HG02571 (cell line): Measurements from ENCODE around the gene KIF22.

Experiments used
- ATAC-seq: cut with Tn5 transposase; IDR thresholded peaks from one replicate; pipeline ENCODE4 v1.9.1; 2021; ENCODE audit warnings: mild to moderate bottlenecking, moderate library complexity; ENCODE audit not compliant: unreplicated experiment

KIF22 gene

GRCh38 chr16:29834079-29834478 is 43.5 kb downstream of the KIF22 start:
- ATAC-seq, result no peak

DNA sequence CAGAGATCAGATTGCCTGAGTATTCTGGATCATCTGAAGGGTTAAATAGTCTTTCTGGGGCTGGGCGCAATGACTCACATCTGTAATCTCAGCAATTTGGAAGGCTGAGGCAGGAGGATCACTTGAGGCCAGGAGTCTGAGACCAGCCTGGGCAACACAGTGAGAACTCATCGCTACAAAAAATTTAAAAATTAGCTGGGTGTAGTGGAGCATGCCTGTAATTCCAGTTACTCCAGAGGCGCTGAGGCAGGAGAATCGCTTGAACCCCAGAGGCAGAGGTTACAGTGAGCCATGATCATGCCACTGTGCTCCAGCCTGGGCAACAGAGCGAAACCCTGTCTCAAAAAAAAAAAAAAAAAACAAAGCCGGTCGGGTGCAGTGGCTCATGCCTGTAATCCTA is 45.4 kb downstream of the KIF22 start:
- ATAC-seq, result no peak

GRCh38 chr16:29836623-29837022 is 46.1 kb downstream of the KIF22 start:
- no peak for ATAC-seq

GRCh38 chr16:29837841-29838240 is 47.3 kb downstream of the KIF22 start:
- no peak for ATAC-seq

DNA sequence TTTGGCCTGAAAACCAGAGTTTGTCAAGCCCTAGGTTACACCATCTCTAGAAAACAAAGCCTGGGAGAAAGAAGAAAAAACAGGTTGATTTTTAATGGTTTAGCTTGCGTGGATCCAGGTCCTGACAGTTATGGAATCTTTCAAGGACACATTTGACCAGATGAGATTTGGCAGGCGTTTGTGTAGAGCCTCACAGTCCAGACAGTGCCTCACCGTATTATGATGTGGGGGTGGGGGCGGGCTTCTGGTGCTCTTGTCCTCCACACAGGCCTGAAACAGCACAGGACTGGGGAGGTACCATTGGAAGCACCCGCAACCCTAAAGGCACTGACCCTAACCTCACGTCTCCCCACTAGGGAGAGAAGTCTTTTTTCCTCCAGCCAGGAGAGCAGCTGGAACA is 49.3 kb downstream of the KIF22 start:
- no peak for ATAC-seq

- no peak for ATAC-seq
These were observed 49.7 kb downstream of the KIF22 start for GRCh38 chr16:29840240-29840639.

DNA sequence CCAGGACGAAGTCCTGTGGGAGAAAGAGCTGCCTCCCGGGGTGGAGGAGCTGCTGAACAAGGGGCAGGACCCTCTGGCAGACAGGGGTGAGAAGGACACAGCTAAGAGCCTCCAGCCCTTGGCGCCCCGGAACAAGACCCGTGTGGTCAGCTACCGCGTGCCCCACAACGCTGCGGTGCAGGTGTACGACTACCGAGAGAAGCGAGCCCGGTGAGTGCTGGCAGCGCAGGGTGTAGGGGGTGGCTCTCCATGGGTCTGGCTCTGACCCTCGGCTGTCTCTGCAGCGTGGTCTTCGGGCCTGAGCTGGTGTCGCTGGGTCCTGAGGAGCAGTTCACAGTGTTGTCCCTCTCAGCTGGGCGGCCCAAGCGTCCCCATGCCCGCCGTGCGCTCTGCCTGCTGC is 51.1 kb downstream of the KIF22 start:
- ATAC-seq, result no peak

- ATAC-seq, result no peak
These were observed 52.3 kb downstream of the KIF22 start for GRCh38 chr16:29842732-29843346.

DNA sequence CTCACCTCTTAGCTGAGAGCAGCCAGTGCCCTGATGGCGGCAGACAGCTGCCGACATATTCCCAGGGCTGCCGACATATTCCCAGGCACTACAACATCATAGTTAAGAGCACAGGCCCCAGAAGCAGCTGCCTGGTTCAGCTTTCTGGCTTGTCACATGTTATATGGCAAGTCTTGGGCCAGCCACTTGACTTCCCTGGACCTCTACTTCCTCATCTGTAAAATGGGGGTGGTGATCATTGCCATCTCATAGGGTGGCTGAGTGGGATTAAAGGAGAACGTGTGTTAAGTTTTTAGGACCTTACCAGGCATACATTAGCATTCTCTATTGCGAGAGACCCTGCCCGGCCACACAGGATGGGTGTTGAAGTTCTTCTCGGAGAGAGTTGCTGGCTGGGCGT is 53.4 kb downstream of the KIF22 start:
- ATAC-seq, result no peak

DNA sequence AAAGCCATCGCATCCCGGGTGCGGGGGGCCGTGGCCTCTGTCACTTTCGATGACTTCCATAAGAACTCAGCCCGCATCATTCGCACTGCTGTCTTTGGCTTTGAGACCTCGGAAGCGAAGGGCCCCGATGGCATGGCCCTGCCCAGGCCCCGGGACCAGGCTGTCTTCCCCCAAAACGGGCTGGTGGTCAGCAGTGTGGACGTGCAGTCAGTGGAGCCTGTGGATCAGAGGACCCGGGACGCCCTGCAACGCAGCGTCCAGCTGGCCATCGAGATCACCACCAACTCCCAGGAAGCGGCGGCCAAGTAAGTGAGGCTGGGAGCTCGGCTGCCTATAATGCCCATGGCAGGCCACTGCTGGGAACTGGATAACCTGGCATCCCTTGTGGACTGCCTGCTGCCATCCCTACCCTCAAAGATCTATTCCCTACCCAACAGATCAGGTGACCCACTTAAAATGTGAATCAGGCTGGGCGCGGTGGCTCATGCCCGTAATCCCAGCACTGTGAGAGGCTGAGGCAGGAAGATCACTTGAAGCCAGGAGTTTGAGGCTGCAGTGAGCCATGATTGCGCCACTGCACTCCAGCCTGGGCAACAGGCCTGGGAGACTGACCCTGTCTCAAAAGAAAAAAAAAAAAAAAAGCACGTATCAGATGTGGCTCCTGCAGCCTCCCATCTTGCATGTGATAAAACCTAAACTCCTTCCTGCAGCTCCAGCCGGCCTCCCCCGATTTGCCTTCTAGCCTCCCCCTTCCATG is 54.2 kb downstream of the KIF22 start:
- ATAC-seq, result no peak

GRCh38 chr16:29845656-29846055 is 55.1 kb downstream of the KIF22 start:
- ATAC-seq, result no peak

GRCh38 chr16:29848420-29849297 is 58.1 kb downstream of the KIF22 start:
- no peak for ATAC-seq

- ATAC-seq, result no peak
These were observed 59.0 kb downstream of the KIF22 start for GRCh38 chr16:29849505-29849904.

DNA sequence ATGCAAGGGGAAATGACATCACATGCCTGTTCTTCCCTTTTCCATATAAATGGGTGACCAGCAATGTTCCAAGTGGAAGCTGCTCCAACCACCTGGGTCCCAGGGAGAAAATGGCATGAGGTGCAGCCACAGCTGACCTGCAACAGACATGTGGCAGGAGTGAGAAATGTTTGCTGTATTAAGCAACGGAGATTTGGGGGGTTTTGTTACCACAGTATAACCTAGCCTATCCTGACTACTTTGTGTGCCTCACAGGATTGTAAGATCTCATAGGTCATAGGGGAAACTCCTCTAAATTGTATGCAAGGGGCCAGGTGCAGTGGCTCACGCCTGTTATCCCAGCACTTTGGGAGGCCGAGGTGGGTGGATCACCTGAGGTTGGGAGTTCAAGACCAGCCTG is 60.4 kb downstream of the KIF22 start:
- ATAC-seq, result no peak

DNA sequence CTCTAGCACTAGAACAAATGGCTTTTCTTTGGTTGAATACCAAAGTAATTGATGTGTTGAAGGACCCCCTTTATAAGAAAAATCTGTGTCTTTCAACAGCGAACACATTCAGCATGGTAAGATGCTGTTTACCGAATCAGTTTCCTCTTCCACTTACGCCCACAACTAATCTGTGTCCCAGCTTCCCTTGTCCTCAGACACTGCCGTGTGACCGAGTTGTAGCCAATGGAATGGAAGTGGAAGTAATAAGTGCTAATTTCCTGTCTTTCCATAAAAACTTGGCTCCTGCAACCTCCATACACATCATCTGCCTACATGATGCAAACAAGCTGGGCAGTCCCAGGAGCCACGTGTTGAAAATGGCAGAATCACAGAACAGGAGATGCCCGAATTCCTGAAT is 62.1 kb downstream of the KIF22 start:
- ATAC-seq, result no peak

DNA sequence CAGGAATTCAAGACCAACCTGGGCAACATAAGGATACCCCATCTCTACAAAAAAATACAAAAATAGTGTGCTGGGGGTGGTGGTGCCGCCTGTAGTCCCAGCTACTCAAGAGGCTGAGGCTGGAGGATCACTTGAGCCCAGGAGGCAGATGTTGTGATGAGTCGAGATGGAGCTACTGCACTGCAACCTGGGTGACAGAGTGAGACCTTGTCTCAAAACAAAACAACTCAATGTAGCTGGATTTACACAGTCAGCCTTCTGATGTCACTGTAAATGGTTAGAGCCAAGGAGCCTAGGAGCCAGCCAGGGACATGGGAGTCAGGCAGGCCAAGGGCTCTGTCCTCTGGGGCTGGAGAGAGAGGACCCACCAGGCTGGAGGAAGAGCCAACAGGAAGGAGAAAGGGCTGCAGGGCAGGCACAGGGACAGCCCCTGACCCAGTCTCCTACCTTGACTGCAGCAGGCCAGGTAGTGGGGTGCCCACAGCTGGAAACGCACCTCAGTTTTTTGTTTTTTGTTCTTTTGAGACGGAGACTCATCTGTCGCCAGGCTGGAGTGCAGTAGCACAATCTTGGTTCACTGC is 64.1 kb downstream of the KIF22 start:
- ATAC-seq, result no peak
